Measurements from ENCODE around the gene PPP1R13L. TPM values are rescaled to one million over a fixed set of nuclear protein-coding genes. Genes with fewer than 3 reads are reported as not detected.

Gene PPP1R13L
- total RNA-seq, 2 donors from 2014 or later: 51.2 to 112 TPM

DNA sequence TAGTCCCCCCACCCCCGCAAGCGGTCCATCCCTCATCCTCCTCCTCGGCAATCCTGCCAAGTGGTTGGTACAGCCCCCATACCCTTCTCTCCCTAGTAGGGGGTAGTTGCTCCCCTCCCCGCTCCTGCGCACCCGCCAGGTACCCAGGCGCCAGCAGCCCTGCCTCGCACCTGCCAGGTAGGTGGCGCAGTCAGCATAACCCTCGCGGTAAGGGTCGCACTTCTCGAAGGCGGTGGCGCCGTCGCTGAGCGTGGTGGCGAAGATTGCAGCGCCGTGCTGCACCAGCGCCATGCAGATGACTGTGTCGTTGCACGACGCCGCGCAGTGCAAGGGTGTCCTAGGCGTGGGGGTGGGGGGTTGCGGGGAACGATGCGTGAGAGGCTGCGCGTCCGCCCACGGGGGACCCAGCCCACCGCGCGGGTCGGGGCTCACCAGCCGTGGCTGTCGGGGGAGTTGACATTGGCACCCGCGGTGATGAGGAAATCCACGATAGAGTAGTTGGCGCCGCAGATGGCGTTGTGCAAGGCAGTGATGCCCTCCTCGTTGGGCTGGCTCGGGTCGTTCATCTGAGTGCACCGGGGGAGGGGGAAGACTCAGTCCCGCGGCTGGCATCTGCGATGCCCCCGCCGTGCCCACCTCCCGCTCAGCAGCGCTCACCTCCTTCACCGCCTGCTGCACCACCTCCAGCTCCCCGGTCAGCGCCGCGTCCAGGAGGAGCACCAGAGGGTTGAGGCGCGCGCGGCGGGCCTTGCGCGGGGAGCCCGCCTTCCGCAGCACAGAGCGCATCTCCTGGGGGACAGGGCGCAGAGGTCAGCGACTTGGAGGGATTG lies 19.3 kb downstream of the PPP1R13L start:
- H3K36me3 ChIP-seq: peaks cover 5% of the 10 kb centered on the region
- H3K27ac ChIP-seq: no peak overlapping the region
- no peaks in the 10 kb centered on the region for H3K9me3 ChIP-seq
- TF ChIP-seq, protein P1, sequence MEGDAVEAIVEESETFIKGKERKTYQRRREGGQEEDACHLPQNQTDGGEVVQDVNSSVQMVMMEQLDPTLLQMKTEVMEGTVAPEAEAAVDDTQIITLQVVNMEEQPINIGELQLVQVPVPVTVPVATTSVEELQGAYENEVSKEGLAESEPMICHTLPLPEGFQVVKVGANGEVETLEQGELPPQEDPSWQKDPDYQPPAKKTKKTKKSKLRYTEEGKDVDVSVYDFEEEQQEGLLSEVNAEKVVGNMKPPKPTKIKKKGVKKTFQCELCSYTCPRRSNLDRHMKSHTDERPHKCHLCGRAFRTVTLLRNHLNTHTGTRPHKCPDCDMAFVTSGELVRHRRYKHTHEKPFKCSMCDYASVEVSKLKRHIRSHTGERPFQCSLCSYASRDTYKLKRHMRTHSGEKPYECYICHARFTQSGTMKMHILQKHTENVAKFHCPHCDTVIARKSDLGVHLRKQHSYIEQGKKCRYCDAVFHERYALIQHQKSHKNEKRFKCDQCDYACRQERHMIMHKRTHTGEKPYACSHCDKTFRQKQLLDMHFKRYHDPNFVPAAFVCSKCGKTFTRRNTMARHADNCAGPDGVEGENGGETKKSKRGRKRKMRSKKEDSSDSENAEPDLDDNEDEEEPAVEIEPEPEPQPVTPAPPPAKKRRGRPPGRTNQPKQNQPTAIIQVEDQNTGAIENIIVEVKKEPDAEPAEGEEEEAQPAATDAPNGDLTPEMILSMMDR (IDR thresholded peaks at IDR 0.05): no peak
- no peak for DNase-seq (ENCODE audit: low spot score)
- peaks cover 5 to 10% of the 10 kb centered on the region in 2 donors for H3K4me1 ChIP-seq (ENCODE audit: control insufficient read depth in 1 of 2, low read depth in 2 of 2)
- no peak for ATAC-seq (ENCODE audit: insufficient number of reproducible peaks, low FRiP score, low read depth)
- H3K4me3 ChIP-seq: no peak overlapping the region
- no peaks in the 10 kb centered on the region for H3K27me3 ChIP-seq (replicated peaks; ENCODE audit: insufficient read depth)

DNA sequence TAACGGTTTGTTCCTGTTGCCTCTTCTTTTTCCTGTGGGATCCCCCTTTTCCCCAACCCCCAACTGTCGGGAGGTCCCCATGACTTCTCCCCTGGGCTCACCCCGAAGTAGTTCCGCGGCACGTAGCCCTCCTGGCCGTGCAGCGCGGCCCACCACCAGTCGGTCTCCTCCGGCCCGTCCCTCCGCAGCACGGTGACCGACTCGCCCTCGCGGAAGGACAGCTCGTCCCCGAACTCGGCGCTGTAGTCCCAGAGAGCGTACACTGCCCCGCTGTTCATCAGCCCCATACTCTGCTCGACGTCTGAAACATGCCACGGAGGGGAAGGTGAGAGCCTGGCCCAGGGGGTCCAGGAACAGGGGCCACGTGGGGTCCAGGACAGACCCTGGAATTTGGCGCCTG lies 22.4 kb downstream of the PPP1R13L start:
- no peaks in the 10 kb centered on the region for H3K9me3 ChIP-seq
- H3K4me3 ChIP-seq: no peak overlapping the region
- TF ChIP-seq, protein P1 (IDR thresholded peaks at IDR 0.05): no peak
- no peaks in the 10 kb centered on the region for H3K27me3 ChIP-seq (replicated peaks; ENCODE audit: insufficient read depth)
- peaks cover 5 to 10% of the 10 kb centered on the region in 2 donors for H3K4me1 ChIP-seq (ENCODE audit: control insufficient read depth in 1 of 2, low read depth in 2 of 2)
- H3K27ac ChIP-seq: no peak overlapping the region
- H3K36me3 ChIP-seq: peaks cover 3% of the 10 kb centered on the region
- DNase-seq (ENCODE audit: low spot score) (no peak), ATAC-seq (ENCODE audit: insufficient number of reproducible peaks, low FRiP score, low read depth) (no peak)

DNA sequence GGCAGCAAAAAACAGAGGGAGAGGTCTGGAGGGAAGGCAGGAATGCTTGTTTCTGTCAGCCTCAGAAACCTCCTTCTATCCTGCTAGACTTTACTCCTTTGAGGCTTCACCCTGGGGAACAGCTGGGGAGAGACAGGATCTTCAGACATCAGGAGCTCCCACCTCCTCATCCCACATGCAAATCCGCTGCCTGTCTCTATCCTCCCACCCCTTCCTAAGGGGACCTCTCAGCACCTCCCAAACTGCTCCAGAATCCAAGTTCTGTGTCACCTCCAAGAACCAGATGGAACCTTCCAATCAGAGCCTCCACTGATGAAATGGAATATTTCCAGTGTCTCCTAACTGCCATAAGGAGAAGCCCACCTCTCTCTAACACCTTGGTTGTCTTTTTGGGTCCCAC lies 24.8 kb downstream of the PPP1R13L start:
- Histone ChIP-seq H3K27ac (no peak overlapping the region), H3K4me1 (ENCODE audit: control insufficient read depth in 1 of 2, low read depth in 2 of 2) (peaks cover 0 to 6% of the 10 kb centered on the region in 2 donors), H3K36me3 (peaks cover 3% of the 10 kb centered on the region), H3K4me3 (no peak overlapping the region), H3K9me3 (no peaks in the 10 kb centered on the region), H3K27me3 (replicated peaks; ENCODE audit: insufficient read depth) (no peaks in the 10 kb centered on the region)
- TF ChIP-seq, protein P1 (IDR thresholded peaks at IDR 0.05): no peak
- DNase-seq (ENCODE audit: low spot score) (no peak), ATAC-seq (ENCODE audit: insufficient number of reproducible peaks, low FRiP score, low read depth) (no peak)

DNA sequence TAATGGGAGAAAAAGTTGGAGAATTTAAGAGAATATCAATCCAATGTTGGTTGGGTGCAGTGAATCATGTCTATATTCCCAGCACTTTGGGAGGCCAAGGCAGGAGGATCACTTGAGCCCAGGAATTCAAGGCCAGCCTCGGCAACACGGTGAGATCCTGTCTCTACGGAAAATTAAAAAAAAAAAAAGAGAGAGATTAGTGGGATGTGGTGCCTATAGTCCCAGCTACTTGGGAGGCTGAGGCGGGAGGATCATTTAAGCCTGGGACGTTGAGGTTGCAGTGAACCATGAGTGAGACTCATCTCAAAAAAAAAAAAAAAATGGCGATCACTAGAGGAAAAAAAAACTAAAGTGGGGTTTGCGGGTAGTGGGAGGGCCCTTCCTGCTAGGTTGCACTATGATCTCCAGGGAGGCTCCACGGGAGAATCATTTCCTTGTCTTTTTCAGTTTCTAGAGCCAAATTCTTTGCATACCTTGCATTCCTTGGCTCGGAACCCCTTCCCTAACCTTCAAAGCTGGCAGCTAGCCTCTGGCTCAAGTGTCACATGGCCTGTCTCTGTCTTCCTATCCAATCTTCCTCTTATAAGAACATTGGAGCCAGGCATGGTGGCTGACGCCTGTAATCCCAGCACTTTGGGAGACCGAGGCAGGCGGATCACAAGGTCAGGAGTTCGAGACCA lies 28.7 kb downstream of the PPP1R13L start:
- Histone ChIP-seq H3K9me3 (no peaks in the 10 kb centered on the region), H3K27ac (no peak overlapping the region), H3K4me1 (ENCODE audit: control insufficient read depth in 1 of 2, low read depth in 2 of 2) (peaks cover 0 to 6% of the 10 kb centered on the region in 2 donors), H3K27me3 (replicated peaks; ENCODE audit: insufficient read depth) (no peaks in the 10 kb centered on the region), H3K36me3 (no peaks in the 10 kb centered on the region), H3K4me3 (no peak overlapping the region)
- ATAC-seq (ENCODE audit: insufficient number of reproducible peaks, low FRiP score, low read depth): no peak
- DNase-seq (ENCODE audit: low spot score): no peak
- TF ChIP-seq, protein P1 (IDR thresholded peaks at IDR 0.05): no peak

DNA sequence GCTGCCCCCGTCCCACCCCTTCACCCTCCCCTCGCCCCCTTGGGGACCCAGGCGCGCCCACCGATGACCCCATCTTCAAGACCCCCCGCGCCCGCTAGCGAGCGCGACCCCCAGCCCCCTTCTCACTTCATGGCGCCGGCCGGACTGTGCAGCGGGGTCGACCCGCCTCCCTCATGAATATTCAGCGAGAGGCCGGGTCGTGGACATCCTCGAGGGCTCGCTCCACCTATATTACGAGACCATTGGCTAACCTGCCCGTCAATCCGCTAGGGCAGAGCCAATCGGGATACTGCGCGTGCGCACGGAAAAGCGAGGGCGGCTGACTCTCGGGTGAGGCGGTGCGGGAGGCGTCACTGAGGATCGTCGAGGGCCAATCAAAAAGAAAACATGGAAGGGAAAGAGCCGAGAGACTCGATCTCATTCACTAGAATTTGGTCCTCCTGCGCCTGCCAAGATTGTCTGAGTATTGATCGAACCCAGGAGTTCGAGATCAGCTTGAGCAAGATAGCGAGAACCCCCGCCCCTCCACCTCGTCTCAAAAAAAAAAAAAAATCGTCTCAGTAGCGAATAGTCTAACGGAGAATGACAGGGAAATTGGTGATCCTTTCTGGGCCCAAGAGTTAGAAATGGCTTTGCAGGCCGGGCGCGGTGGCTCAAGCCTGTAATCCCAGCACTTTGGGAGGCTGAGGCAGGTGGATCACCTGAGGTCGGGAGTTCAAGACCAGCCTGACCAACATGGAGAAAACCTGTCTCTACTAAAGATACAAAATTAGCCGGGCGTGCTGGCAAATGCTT lies 34.3 kb downstream of the PPP1R13L start, which contains the start of gene ERCC2:
Gene ERCC2 (minus strand): TSS at position 164 of the 795 bp plus-strand sequence. CDS start 33 bp downstream, at position 131.
- no peaks in the 10 kb centered on the region for H3K27me3 ChIP-seq (replicated peaks; ENCODE audit: insufficient read depth)
- H3K4me1 ChIP-seq (ENCODE audit: control insufficient read depth in 1 of 2, low read depth in 2 of 2): peaks cover 8 to 11% of the 10 kb centered on the region in 2 donors
- ATAC-seq (ENCODE audit: insufficient number of reproducible peaks, low FRiP score, low read depth): peak; percentile 97
- H3K4me3 ChIP-seq: peak within 1 kb of the TSS; percentile 97
- no peaks in the 10 kb centered on the region for H3K36me3 ChIP-seq
- H3K27ac ChIP-seq: peak within 1 kb of the TSS; percentile 80 to 83
- no peaks in the 10 kb centered on the region for H3K9me3 ChIP-seq
- DNase-seq (ENCODE audit: low spot score): peak; percentile 98
- TF ChIP-seq, protein P1 (IDR thresholded peaks at IDR 0.05): no peak

All from thoracic aorta (tissue), 2 donors.